GM12875 (cell line): ENCODE results near the gene TRMT44.

Experiments used
- H3K4me3 ChIP-seq: one replicate; pipeline ENCODE4 v1.5.1; 2011; ENCODE audit warnings: low read depth, low read length, control low read depth
- CTCF ChIP-seq: IDR thresholded peaks from 2 replicates; pipeline ENCODE4 v1.5.1; 2011; ENCODE audit warnings: low read depth, mild to moderate bottlenecking, control low read depth, inconsistent platforms, low read length, moderate library complexity, borderline replicate concordance; ENCODE audit not compliant: insufficient read depth

The TRMT44 gene

GRCh38 chr4:8422786-8423185 lies 17.8 kb upstream of the TRMT44 start:
- no peak for TF ChIP-seq CTCF

GRCh38 chr4:8427262-8427661 lies 13.3 kb upstream of the TRMT44 start:
- H3K4me3 ChIP-seq = no peak overlapping the region
- no peak for TF ChIP-seq CTCF

More at GRCh38 chr4:8422786-8423185, 17.8 kb upstream of the TRMT44 start:
- no peak overlapping the region for H3K4me3 ChIP-seq

- H3K4me3 ChIP-seq = peak overlapping the region; percentile 71
These were observed 12.8 kb upstream of the TRMT44 start for GRCh38 chr4:8427761-8428287.

GRCh38 chr4:8428288-8429097 lies 12.1 kb upstream of the TRMT44 start:
- H3K4me3 ChIP-seq = peak overlapping the region; percentile 71
- TF ChIP-seq CTCF = peak; percentile 56

More at GRCh38 chr4:8427761-8428287, 12.8 kb upstream of the TRMT44 start:
- TF ChIP-seq CTCF = no peak

- TF ChIP-seq CTCF = no peak
- no peak overlapping the region for H3K4me3 ChIP-seq
These were observed 9.0 kb upstream of the TRMT44 start for GRCh38 chr4:8431553-8431952.

- no peak overlapping the region for H3K4me3 ChIP-seq
- no peak for TF ChIP-seq CTCF
These were observed 7.4 kb upstream of the TRMT44 start for GRCh38 chr4:8433136-8433535.
